PFSK-1 (cell line): ENCODE data around the gene PFKP.

Experiments
- FOXP2 ChIP-seq: optimal IDR thresholded peaks from 2 replicates; pipeline ENCODE3; 2011; ENCODE audit warnings: borderline replicate concordance, control low read depth, inconsistent platforms; ENCODE audit not compliant: insufficient read depth; ENCODE audit errors: extremely low read length, extremely low read depth
- POLR2AphosphoS5 ChIP-seq: IDR thresholded peaks from 2 replicates; pipeline ENCODE4 v1.6.1; 2012; ENCODE audit warnings: low read depth, mild to moderate bottlenecking, control low read depth, low read length, moderate library complexity
- REST ChIP-seq, 2 experiments: IDR thresholded peaks; 2 replicates each; pipeline versions ENCODE4 v1.6.1 to v1.8.0; 2011 to 2012; ENCODE audit warnings: low read depth in 2 of 2, low read length in 2 of 2, control low read depth in 1 of 2, inconsistent platforms in 1 of 2, mild to moderate bottlenecking in 1 of 2, moderate library complexity in 1 of 2; ENCODE audit not compliant: insufficient read depth in 1 of 2
- SIN3A ChIP-seq: IDR thresholded peaks from 2 replicates; pipeline ENCODE4 v1.6.1; 2012; ENCODE audit warnings: mild to moderate bottlenecking, low read length, moderate library complexity, borderline replicate concordance; ENCODE audit not compliant: insufficient read depth
- TAF1 ChIP-seq: IDR thresholded peaks from 2 replicates; pipeline ENCODE4 v1.6.1; 2012; ENCODE audit warnings: low read length, control low read depth, borderline replicate concordance; ENCODE audit not compliant: insufficient read depth

Gene PFKP

GRCh38 chr10:3146289-3146688 is 78.9 kb downstream of the PFKP start:
- TF ChIP-seq REST (IDR thresholded peaks at IDR 0.05; ENCODE audit: insufficient read depth in 1 of 2, low read depth in 2 of 2, low read length in 2 of 2) (no peak), SIN3A (no peak), FOXP2 (no peak), POLR2AphosphoS5 (no peak), TAF1 (no peak)

- no peak for TF ChIP-seq FOXP2
- no peak for TF ChIP-seq POLR2AphosphoS5
- TF ChIP-seq REST (IDR thresholded peaks at IDR 0.05; ENCODE audit: insufficient read depth in 1 of 2, low read depth in 2 of 2, low read length in 2 of 2): no peak
- no peak for TF ChIP-seq SIN3A
- no peak for TF ChIP-seq TAF1
Observed at GRCh38 chr10:3147117-3147820, 79.9 kb downstream of the PFKP start.

- TF ChIP-seq SIN3A: no peak
- TF ChIP-seq POLR2AphosphoS5: no peak
- no peak for TF ChIP-seq TAF1
- no peak for TF ChIP-seq REST (IDR thresholded peaks at IDR 0.05; ENCODE audit: insufficient read depth in 1 of 2, low read depth in 2 of 2, low read length in 2 of 2)
- TF ChIP-seq FOXP2: no peak
Observed at GRCh38 chr10:3148041-3148440, 80.7 kb downstream of the PFKP start.

DNA sequence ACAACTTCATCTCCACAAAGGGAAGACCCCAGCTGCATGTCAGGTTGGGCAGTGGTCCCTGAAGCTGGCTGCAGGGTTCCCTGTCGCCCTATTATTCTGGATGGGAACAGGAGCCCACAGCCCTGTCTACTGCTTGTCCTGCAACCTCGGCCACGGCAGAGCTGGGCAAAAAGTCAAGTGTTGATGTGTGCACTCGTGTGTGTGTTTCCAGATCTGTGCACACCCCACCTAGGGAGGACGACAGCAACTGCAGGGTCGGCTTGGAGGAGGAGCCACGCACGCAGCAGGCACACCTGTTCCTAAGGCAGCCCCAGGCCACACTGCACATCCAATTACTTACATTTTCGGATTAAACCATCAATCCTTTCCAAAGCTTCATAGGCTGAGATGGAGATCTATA is 81.6 kb downstream of the PFKP start:
- TF ChIP-seq FOXP2: no peak
- TF ChIP-seq POLR2AphosphoS5: no peak
- no peak for TF ChIP-seq REST (IDR thresholded peaks at IDR 0.05; ENCODE audit: insufficient read depth in 1 of 2, low read depth in 2 of 2, low read length in 2 of 2)
- no peak for TF ChIP-seq SIN3A
- TF ChIP-seq TAF1: no peak

GRCh38 chr10:3149918-3150317 is 82.6 kb downstream of the PFKP start:
- TF ChIP-seq SIN3A (no peak), FOXP2 (no peak), REST (IDR thresholded peaks at IDR 0.05; ENCODE audit: insufficient read depth in 1 of 2, low read depth in 2 of 2, low read length in 2 of 2) (no peak), POLR2AphosphoS5 (no peak), TAF1 (no peak)
